ENCODE measurements around the gene MPL.

GRCh38 chr1:43315481-43315880 lies 22.1 kb upstream of the MPL start:
- TF ChIP-seq EZH2 (IDR thresholded peaks at IDR 0.05; ENCODE audit: borderline replicate concordance, low read depth, low read length, poor library complexity, severe bottlenecking) (no peak), CTCF (conservative IDR thresholded peaks at IDR 0.05; ENCODE audit: low read depth, low read length) (no peak)

Measured in A673 (cell line).